Activated CD4-positive, alpha-beta T cell treated with anti-CD3 and anti-CD28 coated beads for 4 hours (primary cell): Measurements from ENCODE around the gene NECTIN1.

Experiments used
- DNase-seq, 2 donors: peaks; one replicate each; pipeline ENCODE4 v3.0.0-alpha.2; 2020

The NECTIN1 gene

GRCh38 chr11:119638851-119639250 lies 90.1 kb downstream of the NECTIN1 start:
- no peak for DNase-seq

GRCh38 chr11:119637481-119637880 lies 91.5 kb downstream of the NECTIN1 start:
- no peak for DNase-seq

- no peak for DNase-seq
Observed at GRCh38 chr11:119635776-119636175, 93.2 kb downstream of the NECTIN1 start.

GRCh38 chr11:119635041-119635740 lies 93.8 kb downstream of the NECTIN1 start:
- no peak for DNase-seq

- no peak for DNase-seq
Observed at GRCh38 chr11:119634301-119634700, 94.7 kb downstream of the NECTIN1 start.

- DNase-seq: no peak
Observed at GRCh38 chr11:119629834-119630624, 99.0 kb downstream of the NECTIN1 start.

- no peak for DNase-seq
Observed at GRCh38 chr11:119629085-119629484, 99.9 kb downstream of the NECTIN1 start.

GRCh38 chr11:119627286-119627685 lies 101.7 kb downstream of the NECTIN1 start:
- no peak for DNase-seq

- DNase-seq: no peak
Observed at GRCh38 chr11:119626871-119627270, 102.1 kb downstream of the NECTIN1 start.

GRCh38 chr11:119626197-119626841 lies 102.7 kb downstream of the NECTIN1 start:
- no peak for DNase-seq

GRCh38 chr11:119625206-119625978 lies 103.6 kb downstream of the NECTIN1 start:
- DNase-seq: no peak

GRCh38 chr11:119624629-119625028 lies 104.4 kb downstream of the NECTIN1 start:
- DNase-seq: no peak

- no peak for DNase-seq
Observed at GRCh38 chr11:119624102-119624615, 104.8 kb downstream of the NECTIN1 start.

- DNase-seq: no peak
Observed at GRCh38 chr11:119623682-119624081, 105.3 kb downstream of the NECTIN1 start.

- DNase-seq: no peak
Observed at GRCh38 chr11:119622454-119623143, 106.4 kb downstream of the NECTIN1 start.

- no peak for DNase-seq
Observed at GRCh38 chr11:119619665-119620064, 109.3 kb downstream of the NECTIN1 start.

- no peak for DNase-seq
Observed at GRCh38 chr11:119618208-119618909, 110.6 kb downstream of the NECTIN1 start.

- DNase-seq: no peak
Observed at GRCh38 chr11:119617340-119617713, 111.7 kb downstream of the NECTIN1 start.

GRCh38 chr11:119616586-119617339 lies 112.2 kb downstream of the NECTIN1 start:
- no peak for DNase-seq

GRCh38 chr11:119615882-119616196 lies 113.2 kb downstream of the NECTIN1 start:
- no peak for DNase-seq
